K562 (cell line): ENCODE measurements around the gene RHPN2. TPM values are rescaled to one million over a fixed set of nuclear protein-coding genes. Genes with fewer than 3 reads are reported as not detected.

Source experiments
- ATF1 ChIP-seq, 2 experiments: fragments of 450-650 bp in 1 of 2; IDR thresholded peaks; 2 replicates each; pipeline ENCODE4 v1.6.1; 2016; ENCODE audit warnings: missing compliant biosample characterization in 1 of 2, missing genetic modification characterization in 1 of 2
- CXXC5 ChIP-seq: fragments of 250-450 bp; sonication (Bioruptor Pico); IDR thresholded peaks from 2 replicates; pipeline ENCODE4 v1.8.0; 2022; ENCODE audit warnings: inconsistent platforms, mild to moderate bottlenecking, moderate library complexity
- DPF2 ChIP-seq: fragments of 450-650 bp; IDR thresholded peaks from 2 replicates; pipeline ENCODE4 v1.6.1; 2016
- MYNN ChIP-seq, 2 experiments: sonication (generic); formaldehyde crosslinking in 1 of 2; IDR thresholded peaks; 2 replicates each; pipeline versions ENCODE4 v1.5.0 to v1.6.1; 2016 to 2020; ENCODE audit warnings: antibody characterized with exemption in 1 of 2, missing genetic modification reagents in 1 of 2
- NCOR1 ChIP-seq: fragments of 450-650 bp; IDR thresholded peaks from 2 replicates; pipeline ENCODE4 v1.6.1; 2016; ENCODE audit warnings: mild to moderate bottlenecking, moderate library complexity
- TEAD4 ChIP-seq, 2 experiments: sonication (generic) in 1 of 2; formaldehyde crosslinking in 1 of 2; IDR thresholded peaks; 2 replicates each; pipeline versions ENCODE4 v1.6.1 to v1.8.0; 2012 to 2022; ENCODE audit warnings: borderline replicate concordance in 1 of 2, inconsistent platforms in 1 of 2, low read length in 1 of 2, mild to moderate bottlenecking in 1 of 2, missing genetic modification reagents in 1 of 2
- ZBED1 ChIP-seq: IDR thresholded peaks from 2 replicates; pipeline ENCODE4 v1.6.1; 2014
- ZBTB12 ChIP-seq: fragments of 250-450 bp; sonication (Bioruptor Pico); IDR thresholded peaks from 2 replicates; pipeline ENCODE4 v1.4.0; 2020
- ZFP91 ChIP-seq: sonication (generic); formaldehyde crosslinking; IDR thresholded peaks from 2 replicates; pipeline ENCODE4 v1.8.0; 2022; ENCODE audit warnings: mild to moderate bottlenecking, missing genetic modification reagents
- ZNF407 ChIP-seq: fragments of 450-650 bp; IDR thresholded peaks from 2 replicates; pipeline ENCODE4 v1.6.1; 2016; ENCODE audit warnings: low read depth
- ZNF518B ChIP-seq: fragments of 250-450 bp; sonication (Bioruptor Pico); IDR thresholded peaks from 2 replicates; pipeline ENCODE4 v1.5.0; 2021; ENCODE audit warnings: mild to moderate bottlenecking, moderate library complexity
- ZNF551 ChIP-seq: fragments of 250-450 bp; sonication (Bioruptor Pico); IDR thresholded peaks from 2 replicates; pipeline ENCODE4 v1.5.0; 2021; ENCODE audit warnings: mild to moderate bottlenecking, moderate library complexity
- polyA plus RNA-seq, 8 experiments: library from polyadenylated mRNA; depleted of rRNA in 4 of 8; stranded (reverse) in 5 of 8; unstranded in 3 of 8; fragments of >200 nt; fragmentation: Nextera tagmentation in 2 of 8; fragmentation: Illumina TruSeq in 1 of 8; extraction: Ambion mirVana in 2 of 8; extraction: Trizol in 1 of 8; gene quantifications; 2 replicates each; pipeline versions ENCODE4 v1.2.1 to v1.2.3, GENCODE V29; 2011 to 2014; ENCODE audit warnings: inconsistent platforms in 1 of 8, missing spikeins in 1 of 8
- total RNA-seq, 7 experiments: library from RNA; depleted of rRNA in 6 of 7; stranded (reverse); fragments of >200 nt in 6 of 7; fragmentation: Illumina TruSeq in 2 of 7; extraction: Trizol in 2 of 7; gene quantifications; 2 replicates each; pipeline versions ENCODE4 v1.2.1 to v1.2.3, GENCODE V29; 2011 to 2021; ENCODE audit warnings: low replicate concordance in 1 of 7

RHPN2 gene
- total and polyA plus RNA-seq, 9 of the 15 experiments (the other 6 are each of a cell fraction or from before 2014, with no cell fraction given), result 0.63 to 9.9 (median 3.2) TPM

GRCh38 chr19:33100894-33101644 is 36.4 kb upstream of the RHPN2 start (continued):
- no peak for TF ChIP-seq ZNF518B (CRISPR knock-in tag)
- no peak for TF ChIP-seq ATF1 (CRISPR knock-in tag; IDR thresholded peaks at IDR 0.05)
- peak; percentile 88 for TF ChIP-seq ATF1 (tag; IDR thresholded peaks at IDR 0.05)
- peak; percentile 92 for TF ChIP-seq TEAD4 (IDR thresholded peaks at IDR 0.05; ENCODE audit: low read length)
- TF ChIP-seq TEAD4 (CRISPR knock-in tag; IDR thresholded peaks at IDR 0.05; ENCODE audit: borderline replicate concordance), result no peak
- TF ChIP-seq ZBED1, result no peak
- peak; percentile 98 for TF ChIP-seq DPF2
- TF ChIP-seq MYNN (IDR thresholded peaks at IDR 0.05), result 0 out of 2 replicates have a peak, but pooled peaks have one; percentile 40
- TF ChIP-seq MYNN (CRISPR knock-in tag; IDR thresholded peaks at IDR 0.05), result no peak
- no peak for TF ChIP-seq ZFP91 (CRISPR knock-in tag)
- no peak for TF ChIP-seq ZNF407
- TF ChIP-seq ZNF551 (CRISPR knock-in tag), result no peak
- peak; percentile 86 for TF ChIP-seq NCOR1
- TF ChIP-seq CXXC5, result peak; percentile 72
- TF ChIP-seq ZBTB12 (CRISPR knock-in tag), result peak; percentile 40; the same call in 1 of the 2 replicates
